ENCODE results near the gene DLGAP1. TPM values are rescaled to one million over a fixed set of nuclear protein-coding genes. Genes with fewer than 3 reads are reported as not detected.

DLGAP1 gene
- total and polyA plus RNA-seq, 2 donors (not counting 1 experiment from before 2014, with no cell fraction given): 0.07 to 0.61 TPM

GRCh38 chr18:3461704-3462103, 993.4 kb downstream of the DLGAP1 start:
- H3K27ac Mint-ChIP-seq: no peak overlapping the region
- H3K36me3 ChIP-seq (replicated peaks in 1 of 2; ENCODE audit: control extremely low read depth in 1 of 2, control insufficient read depth in 1 of 2, extremely low read depth in 1 of 2, insufficient read depth in 2 of 2, low read length in 1 of 2): peaks cover 6 to 18% of the 10 kb centered on the region in 2 experiments

GRCh38 chr18:3460823-3461398, 994.2 kb downstream of the DLGAP1 start:
- DNase-seq (no peak), ATAC-seq (ENCODE audit: low read depth) (no peak)
- peaks cover 3% of the 10 kb centered on the region for H3K9me3 Mint-ChIP-seq (ENCODE audit: insufficient read depth)
- Histone ChIP-seq H3K27ac (ENCODE audit: low read length in 2 of 2) (no peak overlapping the region), H3K27me3 (replicated peaks in 1 of 4; ENCODE audit: control extremely low read depth in 1 of 4, control insufficient read depth in 3 of 4, insufficient read depth in 4 of 4, low read length in 3 of 4) (no peaks in the 10 kb centered on the region), H3K9ac (ENCODE audit: low read length) (no peak overlapping the region), H3K4me3 (ENCODE audit: control extremely low read depth in 1 of 5, extremely low read depth in 1 of 5, insufficient read depth in 1 of 5, low read depth in 2 of 5, low read length in 4 of 5) (no peak overlapping the region), H3K4me1 (ENCODE audit: control insufficient read depth in 2 of 2, insufficient read depth in 2 of 2, low read length in 2 of 2) (peaks cover 0 to 4% of the 10 kb centered on the region in 2 donors), H3K4me2 (replicated peaks; ENCODE audit: low read depth, low read length, poor library complexity, severe bottlenecking) (no peak overlapping the region), H2AFZ (ENCODE audit: insufficient read depth, low read depth, low read length, poor library complexity, severe bottlenecking) (no peak overlapping the region), H4K20me1 (ENCODE audit: control insufficient read depth, insufficient read depth, low read length, poor library complexity, severe bottlenecking) (no peaks in the 10 kb centered on the region), H3K79me2 (ENCODE audit: control insufficient read depth, insufficient read depth, low read length) (peaks cover 8% of the 10 kb centered on the region), H3K36me3 (replicated peaks in 1 of 2; ENCODE audit: control extremely low read depth in 1 of 2, control insufficient read depth in 1 of 2, extremely low read depth in 1 of 2, insufficient read depth in 2 of 2, low read length in 1 of 2) (peaks cover 6 to 23% of the 10 kb centered on the region in 2 experiments), H3K9me3 (ENCODE audit: control extremely low read depth in 1 of 3, control insufficient read depth in 2 of 3, insufficient read depth in 1 of 3, low read length in 2 of 3) (peaks cover 3 to 10% (median 3%) of the 10 kb centered on the region in 3 donors)
- no peak overlapping the region for H3K27ac Mint-ChIP-seq
- intact Hi-C loops (cut with micrococcal nuclease): no loop called here
- 67% methylated on average over 1 of the region's 4 CpGs for WGBS (ENCODE audit: insufficient coverage)
- H3K4me1 Mint-ChIP-seq: peaks cover 22% of the 10 kb centered on the region
- no peak overlapping the region for H3K4me3 Mint-ChIP-seq
- no peak for TF ChIP-seq EZH2 (IDR thresholded peaks at IDR 0.05; ENCODE audit: borderline replicate concordance, insufficient read depth, low read depth, low read length, poor library complexity, severe bottlenecking)
- TF ChIP-seq, protein P1, sequence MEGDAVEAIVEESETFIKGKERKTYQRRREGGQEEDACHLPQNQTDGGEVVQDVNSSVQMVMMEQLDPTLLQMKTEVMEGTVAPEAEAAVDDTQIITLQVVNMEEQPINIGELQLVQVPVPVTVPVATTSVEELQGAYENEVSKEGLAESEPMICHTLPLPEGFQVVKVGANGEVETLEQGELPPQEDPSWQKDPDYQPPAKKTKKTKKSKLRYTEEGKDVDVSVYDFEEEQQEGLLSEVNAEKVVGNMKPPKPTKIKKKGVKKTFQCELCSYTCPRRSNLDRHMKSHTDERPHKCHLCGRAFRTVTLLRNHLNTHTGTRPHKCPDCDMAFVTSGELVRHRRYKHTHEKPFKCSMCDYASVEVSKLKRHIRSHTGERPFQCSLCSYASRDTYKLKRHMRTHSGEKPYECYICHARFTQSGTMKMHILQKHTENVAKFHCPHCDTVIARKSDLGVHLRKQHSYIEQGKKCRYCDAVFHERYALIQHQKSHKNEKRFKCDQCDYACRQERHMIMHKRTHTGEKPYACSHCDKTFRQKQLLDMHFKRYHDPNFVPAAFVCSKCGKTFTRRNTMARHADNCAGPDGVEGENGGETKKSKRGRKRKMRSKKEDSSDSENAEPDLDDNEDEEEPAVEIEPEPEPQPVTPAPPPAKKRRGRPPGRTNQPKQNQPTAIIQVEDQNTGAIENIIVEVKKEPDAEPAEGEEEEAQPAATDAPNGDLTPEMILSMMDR (IDR thresholded peaks at IDR 0.05): no peak
- ChIA-PET CTCF (interaction anchor here (0.6 to 2.6 kb wide), 6 partner anchors 10 to 163 kb away, joined by 4 to 7 read pairs (median 5); no protein-coding TSS in a partner anchor), POLR2A (interaction anchor here (0.7 kb wide), 1 partner anchor 128 kb away, joined by 9 read pairs; no protein-coding TSS in a partner anchor)
- no peaks in the 10 kb centered on the region for H3K27me3 Mint-ChIP-seq

More at GRCh38 chr18:3461704-3462103, 993.4 kb downstream of the DLGAP1 start:
- Mint-ChIP-seq H3K4me1 (peaks cover 19% of the 10 kb centered on the region), H3K9me3 (ENCODE audit: insufficient read depth) (peaks cover 3% of the 10 kb centered on the region), H3K4me3 (no peak overlapping the region), H3K27me3 (no peaks in the 10 kb centered on the region)
- no peaks in the 10 kb centered on the region for H3K27me3 ChIP-seq (replicated peaks in 1 of 4; ENCODE audit: control extremely low read depth in 1 of 4, control insufficient read depth in 3 of 4, insufficient read depth in 4 of 4, low read length in 3 of 4)
- H3K79me2 ChIP-seq (ENCODE audit: control insufficient read depth, insufficient read depth, low read length): peaks cover 3% of the 10 kb centered on the region
- DNase-seq (no peak), ATAC-seq (ENCODE audit: low read depth) (no peak)
- H2AFZ ChIP-seq (ENCODE audit: insufficient read depth, low read depth, low read length, poor library complexity, severe bottlenecking): no peak overlapping the region
- intact Hi-C loops (cut with micrococcal nuclease): no loop called here
- no peak overlapping the region for H3K4me3 ChIP-seq (ENCODE audit: control extremely low read depth in 1 of 5, extremely low read depth in 1 of 5, insufficient read depth in 1 of 5, low read depth in 2 of 5, low read length in 4 of 5)
- H3K4me2 ChIP-seq (replicated peaks; ENCODE audit: low read depth, low read length, poor library complexity, severe bottlenecking): no peak overlapping the region
- 96% methylated on average over 4 of the region's 5 CpGs for WGBS (ENCODE audit: insufficient coverage)
- no peak overlapping the region for H3K27ac ChIP-seq (ENCODE audit: low read length in 2 of 2)
- TF ChIP-seq EZH2 (IDR thresholded peaks at IDR 0.05; ENCODE audit: borderline replicate concordance, insufficient read depth, low read depth, low read length, poor library complexity, severe bottlenecking): no peak
- TF ChIP-seq, protein P1 (IDR thresholded peaks at IDR 0.05): no peak
- H3K9ac ChIP-seq (ENCODE audit: low read length): no peak overlapping the region
- H3K9me3 ChIP-seq (ENCODE audit: control extremely low read depth in 1 of 3, control insufficient read depth in 2 of 3, insufficient read depth in 1 of 3, low read length in 2 of 3): peaks cover 3 to 10% (median 3%) of the 10 kb centered on the region in 3 donors
- H3K4me1 ChIP-seq (ENCODE audit: control insufficient read depth in 2 of 2, insufficient read depth in 2 of 2, low read length in 2 of 2): peaks cover 0 to 4% of the 10 kb centered on the region in 2 donors
- CTCF ChIA-PET: interaction anchor here (0.8 to 2.6 kb wide), 4 partner anchors 9 to 164 kb away, joined by 3 to 7 read pairs (median 5); no protein-coding TSS in a partner anchor
- H4K20me1 ChIP-seq (ENCODE audit: control insufficient read depth, insufficient read depth, low read length, poor library complexity, severe bottlenecking): no peaks in the 10 kb centered on the region
- POLR2A ChIA-PET: interaction anchor here (0.6 kb wide), 2 partner anchors 10 to 31 kb away, joined by 3 to 8 read pairs; no protein-coding TSS in a partner anchor
